Endothelial cell of umbilical vein (primary cell): Measurements from ENCODE around the gene TTF1.

Experiments used
- CTCF ChIP-seq, 2 donors: IDR thresholded peaks; 1 replicate in 1 of 2; 2 replicates in 1 of 2; pipeline ENCODE4 v1.5.1; 2011; ENCODE audit warnings: low read length in 2 of 2, mild to moderate bottlenecking in 2 of 2, moderate library complexity in 2 of 2, control low read depth in 1 of 2, inconsistent platforms in 1 of 2, low read depth in 1 of 2; ENCODE audit not compliant: insufficient read depth in 1 of 2; ENCODE audit errors: extremely low read depth in 1 of 2
- EZH2 ChIP-seq: IDR thresholded peaks from 2 replicates; pipeline ENCODE4 v1.6.1; 2012; ENCODE audit warnings: borderline replicate concordance, low read depth, mild to moderate bottlenecking, moderate library complexity, low read length, inconsistent platforms; ENCODE audit not compliant: severe bottlenecking
- POLR2AphosphoS5 ChIP-seq: IDR thresholded peaks from 2 replicates; pipeline ENCODE4 v1.6.1; 2012; ENCODE audit warnings: low read depth, mild to moderate bottlenecking, control low read depth, low read length, moderate library complexity; ENCODE audit not compliant: insufficient read depth
- TF ChIP-seq, protein P1 (sequence below): IDR thresholded peaks from 2 replicates; pipeline ENCODE4 v1.6.1; 2011; ENCODE audit not compliant: insufficient read depth, insufficient read length

DNA sequence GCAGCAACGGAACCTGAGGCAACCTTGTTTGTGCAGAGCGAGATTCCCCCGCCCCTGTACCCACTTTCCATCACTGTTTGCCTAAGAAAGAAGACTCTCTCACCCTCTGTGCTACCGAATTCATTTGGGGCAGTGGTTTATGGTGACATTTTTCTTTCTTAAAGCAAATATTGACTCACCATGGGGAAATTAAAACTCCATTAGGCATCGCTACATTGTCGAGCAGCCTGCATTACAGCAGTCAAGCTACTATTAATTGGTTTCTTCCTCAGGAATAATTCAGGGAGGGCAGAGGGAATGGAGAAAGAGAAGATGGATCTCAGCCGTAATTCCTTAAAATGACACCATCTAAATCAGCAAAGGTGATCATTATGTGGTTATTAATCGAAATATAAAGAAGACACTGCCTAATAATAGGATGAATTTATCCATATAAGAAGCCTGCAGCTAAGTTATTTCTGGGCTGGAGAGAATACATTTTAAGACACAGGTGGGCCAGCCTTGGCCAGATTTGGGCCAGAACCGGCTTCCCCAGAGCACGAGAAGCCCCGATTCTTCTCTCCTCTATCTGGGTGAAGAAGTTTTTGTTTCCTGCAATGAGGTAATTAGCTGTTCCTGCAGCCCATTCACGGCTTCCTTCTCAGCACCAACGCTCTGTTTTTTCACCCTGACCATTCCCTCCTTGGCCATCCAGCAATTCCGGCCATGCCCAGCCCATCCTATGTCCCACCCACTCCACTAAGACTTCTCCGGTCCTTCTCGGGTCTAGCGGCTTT, 20.2 kb upstream of the TTF1 start:
- no peak for TF ChIP-seq POLR2AphosphoS5
- no peak for TF ChIP-seq CTCF (IDR thresholded peaks at IDR 0.05; ENCODE audit: extremely low read depth in 1 of 2, insufficient read depth in 1 of 2, low read depth in 1 of 2, low read length in 2 of 2)
- no peak for TF ChIP-seq EZH2
- TF ChIP-seq, protein P1, sequence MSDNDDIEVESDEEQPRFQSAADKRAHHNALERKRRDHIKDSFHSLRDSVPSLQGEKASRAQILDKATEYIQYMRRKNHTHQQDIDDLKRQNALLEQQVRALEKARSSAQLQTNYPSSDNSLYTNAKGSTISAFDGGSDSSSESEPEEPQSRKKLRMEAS: no peak
